HG03342 (cell line): ENCODE results near the gene UBE2V1.
A peak's percentile ranks its signal among the peaks of the same experiment; 100 is the strongest.
"Not testable (repeated sequence)": the region's sequence is repeated elsewhere in the genome, so short reads cannot be mapped to it uniquely, and the experiment has no call there.

Source experiments
- ATAC-seq: cut with Tn5 transposase; IDR thresholded peaks from one replicate; pipeline ENCODE4 v1.9.1; 2021; ENCODE audit warnings: mild to moderate bottlenecking, moderate library complexity; ENCODE audit not compliant: unreplicated experiment

Gene UBE2V1

DNA sequence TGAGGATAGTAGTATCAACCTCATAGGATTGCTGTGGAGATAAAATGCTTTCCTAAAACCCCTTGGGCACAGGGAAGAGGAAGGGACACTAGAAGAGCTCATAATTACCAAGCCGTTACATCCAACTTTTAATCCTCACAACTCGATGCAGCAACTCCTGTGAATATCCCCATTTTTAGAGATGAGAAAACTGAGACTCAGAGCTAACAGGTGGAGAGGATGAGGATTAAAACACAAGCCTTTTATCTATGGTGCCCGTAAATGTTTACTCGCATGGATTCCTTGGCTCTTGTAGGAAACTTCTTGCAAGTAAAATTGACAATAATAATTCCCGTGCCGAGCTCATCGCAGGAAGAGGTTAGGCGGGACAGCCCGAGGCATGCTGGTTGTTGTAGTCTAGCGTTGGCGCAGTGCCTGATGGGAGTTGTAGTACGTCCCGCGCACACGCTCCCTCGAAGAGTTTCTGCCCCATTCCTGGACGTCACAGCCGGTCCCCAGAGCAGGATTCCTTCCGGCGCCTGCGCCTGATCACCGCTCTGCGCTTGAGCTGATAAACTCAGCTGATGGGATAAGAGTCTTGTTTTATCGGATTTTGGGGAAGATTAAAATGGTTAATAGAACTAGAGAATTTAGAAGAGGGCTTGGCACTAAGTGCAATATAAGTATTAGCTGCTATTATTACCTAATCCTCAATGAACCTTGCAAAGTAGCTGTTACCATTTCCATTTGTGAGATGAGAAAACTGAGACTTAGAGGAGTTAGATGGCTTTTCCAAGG is 2.8 kb upstream of the UBE2V1 start:
- peak; percentile 81 for ATAC-seq

DNA sequence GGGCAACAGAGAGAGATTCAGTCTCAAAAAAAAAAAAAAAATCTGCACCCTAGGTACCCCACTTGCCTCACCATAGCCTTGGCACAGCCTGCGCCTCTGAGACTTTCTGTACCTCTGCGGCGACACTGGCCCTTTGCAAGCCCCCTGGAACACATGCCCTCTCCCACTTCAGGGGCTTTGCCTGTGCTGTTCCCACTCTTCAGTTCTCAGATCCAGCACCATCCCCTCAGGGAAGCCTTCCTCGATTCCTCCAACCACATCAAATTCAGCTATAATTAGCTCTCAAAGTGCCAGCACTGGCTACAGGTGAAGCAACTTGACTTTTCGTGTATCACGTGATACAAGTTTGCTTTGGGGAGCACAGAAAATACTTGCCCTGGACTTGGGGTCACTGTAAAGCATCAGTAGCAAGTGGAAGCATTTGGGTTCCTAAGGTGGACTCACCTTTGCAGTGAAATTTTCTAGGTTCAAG is 2.1 kb upstream of the UBE2V1 start:
- no peak for ATAC-seq

DNA sequence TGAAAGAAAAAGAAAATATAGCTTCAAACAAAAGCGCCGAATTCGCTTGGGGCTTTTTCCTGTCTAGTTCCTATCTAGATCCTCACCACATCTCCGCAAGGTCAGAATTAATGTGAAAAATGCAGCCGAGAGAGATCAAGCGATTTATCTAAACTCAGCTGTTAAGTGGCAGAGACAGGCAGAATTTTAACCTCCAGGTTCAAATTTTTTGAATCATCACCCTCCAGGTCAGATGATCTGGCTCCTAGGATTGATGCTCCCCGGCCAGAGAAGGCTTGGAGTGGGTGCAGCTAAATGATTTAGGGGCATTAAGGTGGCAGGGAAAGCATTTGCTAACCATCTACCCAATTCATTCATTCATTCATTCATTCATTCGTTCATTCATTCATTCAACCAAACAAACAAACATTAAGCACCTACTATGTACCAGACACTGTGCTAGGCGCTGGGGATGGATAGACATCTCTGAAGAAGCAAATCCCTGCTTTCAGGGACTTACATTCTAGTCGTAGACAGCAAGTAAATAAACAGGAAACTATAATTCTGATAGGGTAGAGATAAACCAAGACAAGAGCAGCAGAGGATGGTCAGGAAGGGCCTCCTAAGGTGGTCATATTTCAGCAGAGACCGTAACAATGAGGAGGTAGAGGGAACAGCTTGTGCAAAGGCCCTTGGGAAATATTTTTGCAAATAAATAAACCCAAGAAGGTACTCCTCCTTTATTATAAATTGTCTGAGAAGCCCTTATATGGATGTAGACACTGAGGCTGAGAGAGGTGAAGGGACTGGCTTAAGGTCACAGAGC is 672 bp upstream of the UBE2V1 start:
- no peak for ATAC-seq

DNA sequence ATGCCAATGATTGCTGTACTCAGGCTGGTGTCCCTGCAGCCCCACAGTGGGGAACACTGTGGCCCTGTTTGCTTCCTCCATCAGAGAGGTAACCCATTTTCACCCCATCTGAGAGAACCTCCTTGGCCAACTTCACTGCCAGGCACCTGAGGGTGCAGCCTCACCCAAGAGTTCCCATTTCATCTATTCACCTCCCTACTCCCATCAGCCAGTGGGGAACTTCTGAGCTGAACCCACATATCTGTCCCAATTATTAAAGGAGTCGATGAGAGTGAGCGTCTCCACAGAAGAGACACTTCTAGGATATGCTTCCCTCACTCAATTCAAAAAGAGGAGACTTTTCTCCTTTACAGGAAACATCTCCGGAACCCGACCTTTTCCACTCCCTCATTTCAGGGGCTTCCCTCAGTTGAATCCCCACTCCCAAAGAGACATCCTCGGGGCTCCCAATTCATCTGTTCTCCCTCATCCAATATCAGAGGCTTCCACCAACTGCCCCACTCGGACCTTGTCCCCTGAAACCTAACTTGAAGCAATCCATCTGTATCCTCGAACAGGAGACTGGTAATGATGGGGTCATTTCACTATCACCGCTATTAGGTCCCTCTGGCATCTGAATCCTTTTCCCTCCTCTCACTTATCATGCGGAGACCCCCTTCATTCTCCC is 988 bp downstream of the UBE2V1 start:
- ATAC-seq = no peak

DNA sequence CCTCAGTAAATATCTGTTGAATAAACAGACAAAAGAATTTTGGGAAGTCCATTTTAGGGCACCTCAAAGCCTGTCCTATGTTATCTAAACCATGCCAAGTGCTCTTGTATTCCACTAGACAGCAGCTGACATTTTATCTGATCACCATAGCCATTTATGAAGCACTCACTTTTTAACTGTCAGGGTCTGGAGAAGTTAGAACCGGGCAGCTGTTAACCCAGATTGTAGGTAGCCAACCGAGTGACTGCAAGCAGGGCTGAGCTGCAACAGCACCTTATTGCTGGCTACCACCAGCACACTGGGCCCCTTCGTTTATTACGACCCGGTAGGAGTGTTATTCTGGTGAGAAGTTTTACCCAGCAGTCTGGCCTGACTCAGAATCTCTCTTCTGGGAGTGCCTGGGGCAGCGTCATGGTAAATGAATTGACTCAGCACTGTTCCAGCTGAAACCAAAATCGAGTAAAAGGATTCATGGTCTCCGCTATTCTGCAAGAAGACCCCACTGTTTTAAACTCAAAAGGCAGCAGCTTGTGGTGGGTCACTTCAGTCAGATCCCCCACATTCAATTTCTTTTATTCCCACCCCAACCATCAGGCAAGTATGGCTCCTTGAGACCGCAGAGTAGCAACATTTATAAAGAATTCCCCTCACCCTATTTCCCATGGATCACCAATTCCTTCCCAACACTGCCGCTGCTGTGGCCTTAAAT is 1.7 kb downstream of the UBE2V1 start:
- no peak for ATAC-seq

DNA sequence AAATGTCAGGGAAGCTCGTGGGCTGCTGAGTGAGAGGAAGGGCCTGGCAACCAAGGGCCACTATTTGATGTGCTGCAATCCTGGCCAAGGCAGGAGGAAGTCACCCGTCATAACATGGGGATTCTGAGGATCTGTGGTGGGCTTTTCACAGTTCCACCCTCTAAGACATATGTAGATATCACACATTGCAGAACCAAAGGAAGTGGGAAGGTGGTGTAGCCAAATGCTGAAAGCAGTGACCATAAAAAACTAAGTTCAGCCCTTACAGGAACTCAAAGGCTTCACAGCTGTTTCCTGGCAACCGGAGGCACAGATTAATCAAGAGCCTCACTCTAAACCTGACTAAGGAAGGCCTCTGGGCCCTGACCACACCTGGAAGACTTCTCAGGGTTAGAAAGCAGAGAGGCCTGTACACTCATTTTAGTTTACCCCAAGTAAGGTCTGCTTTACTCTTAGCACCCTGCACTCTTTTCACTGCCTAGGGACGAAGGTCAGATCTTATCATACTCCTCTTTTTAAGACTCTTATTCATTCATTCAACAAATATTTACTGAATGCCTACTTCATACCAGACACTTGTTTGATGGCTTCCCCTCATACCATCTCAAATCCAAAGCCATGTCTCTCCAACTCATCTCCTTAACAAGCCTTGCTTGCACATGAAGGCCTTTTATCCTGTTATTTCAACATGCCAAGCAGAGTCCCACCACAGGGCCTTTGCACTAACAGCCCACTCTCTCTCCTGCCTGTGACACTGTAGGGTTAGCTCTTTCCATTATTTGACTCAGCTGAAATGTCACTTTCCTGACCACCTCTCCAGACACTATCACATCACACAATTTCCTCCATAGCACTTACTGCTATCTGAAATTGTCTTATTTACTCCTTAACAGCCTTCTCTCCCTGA is 2.6 kb downstream of the UBE2V1 start:
- peak; percentile 53 for ATAC-seq

DNA sequence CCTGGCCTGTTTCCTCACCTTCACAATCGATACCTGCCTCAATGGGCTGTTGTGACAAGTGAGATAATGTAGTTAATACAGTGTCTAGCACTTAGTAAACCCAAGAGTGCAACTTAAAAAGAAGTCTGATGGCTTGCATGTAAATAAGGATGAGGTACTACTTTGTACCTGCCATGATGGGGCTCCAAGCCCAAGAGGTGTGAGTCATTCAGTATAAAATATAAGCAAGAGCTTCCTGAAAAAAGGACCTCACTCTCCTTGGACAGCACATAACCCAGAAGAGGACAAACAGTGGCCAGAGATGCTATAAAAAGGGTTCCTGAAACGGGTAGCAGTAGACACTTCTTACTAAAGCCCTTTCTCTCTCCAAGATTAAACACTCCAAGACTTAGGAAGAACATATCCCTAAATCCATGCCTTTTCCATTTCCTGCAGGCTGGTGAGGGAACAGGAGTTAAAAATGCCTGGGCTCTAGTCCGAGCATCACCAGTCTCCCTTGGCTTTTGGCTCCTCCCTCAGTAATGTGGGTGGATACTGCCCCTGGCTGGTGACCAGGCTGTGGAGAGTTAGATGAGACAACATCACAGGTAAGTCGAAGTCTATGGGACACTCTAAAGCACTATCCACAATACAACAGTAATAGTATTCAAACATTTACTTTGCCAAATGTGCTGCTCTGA is 4.3 kb downstream of the UBE2V1 start:
- no peak for ATAC-seq

DNA sequence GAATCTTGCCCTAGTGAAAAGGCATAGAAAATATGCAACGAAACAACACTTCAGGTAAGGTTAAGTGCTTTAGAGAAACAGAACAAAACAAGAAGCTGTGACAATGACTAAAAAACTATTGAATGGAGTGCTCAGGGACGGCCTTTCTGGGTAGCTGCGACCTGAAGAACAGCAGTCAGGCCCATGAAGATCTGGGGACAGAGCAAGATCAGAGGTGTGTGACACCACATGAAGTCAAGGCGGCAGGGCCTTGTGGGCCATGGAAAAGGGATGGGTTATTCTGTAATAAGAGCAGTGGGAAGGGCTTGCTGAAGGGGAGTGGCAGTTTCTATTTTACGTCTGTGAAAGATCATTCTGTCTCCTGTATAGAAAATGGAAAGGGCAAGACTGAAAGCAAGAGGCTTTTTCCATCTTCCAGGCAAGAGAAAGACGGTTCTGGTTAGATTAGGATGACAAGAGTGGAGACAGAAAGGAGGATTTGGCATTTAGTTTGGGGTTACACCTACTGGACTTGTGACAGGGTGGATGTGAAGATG is 5.1 kb downstream of the UBE2V1 start:
- no peak for ATAC-seq

DNA sequence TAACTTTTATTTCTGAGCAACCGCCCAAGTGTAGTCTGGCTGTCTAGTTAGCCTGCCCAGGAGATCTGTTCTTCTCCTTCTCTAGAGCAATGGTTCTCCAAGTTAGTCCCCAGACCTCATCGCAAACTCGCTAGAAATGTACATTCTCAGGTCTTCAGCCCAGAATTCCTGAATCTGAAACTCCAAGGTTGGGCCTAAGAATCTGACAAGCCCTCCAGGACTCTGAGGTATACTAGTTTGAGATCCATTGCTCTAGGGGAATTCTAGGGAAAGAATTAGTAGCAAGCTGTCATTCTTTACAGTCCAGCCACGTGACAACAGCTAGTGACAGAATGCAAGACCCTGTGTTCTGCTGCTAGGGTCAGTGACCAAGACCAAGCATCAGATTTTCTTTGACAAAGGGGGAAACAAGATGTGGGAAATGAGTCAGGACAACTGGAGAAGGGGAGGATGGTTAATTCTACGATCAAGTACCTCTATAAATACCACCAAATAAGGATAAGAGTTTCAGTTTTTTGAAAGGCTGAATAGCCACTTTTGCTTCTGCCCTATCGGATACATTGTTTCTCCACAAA is 5.8 kb downstream of the UBE2V1 start:
- no peak for ATAC-seq

DNA sequence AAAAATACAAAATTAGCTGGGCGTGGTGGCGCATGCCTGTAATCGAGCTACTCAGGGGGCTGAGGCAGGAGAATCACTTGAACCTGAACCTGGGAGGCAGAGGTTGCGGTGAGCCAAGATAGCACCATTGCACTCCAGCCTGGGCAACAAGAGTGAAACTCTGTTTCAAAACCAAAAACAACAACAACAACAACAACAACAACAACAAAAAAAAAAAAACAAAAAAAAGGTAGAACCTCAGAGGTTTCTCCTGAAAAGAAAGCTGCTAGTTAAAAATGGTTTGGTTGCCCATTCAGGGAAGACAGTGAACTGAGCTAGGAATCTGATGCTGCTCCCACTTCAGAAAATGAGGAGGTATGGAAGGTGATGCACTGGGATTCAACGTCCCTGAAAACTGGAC is 6.3 kb downstream of the UBE2V1 start:
- ATAC-seq = not testable (repeated sequence)

DNA sequence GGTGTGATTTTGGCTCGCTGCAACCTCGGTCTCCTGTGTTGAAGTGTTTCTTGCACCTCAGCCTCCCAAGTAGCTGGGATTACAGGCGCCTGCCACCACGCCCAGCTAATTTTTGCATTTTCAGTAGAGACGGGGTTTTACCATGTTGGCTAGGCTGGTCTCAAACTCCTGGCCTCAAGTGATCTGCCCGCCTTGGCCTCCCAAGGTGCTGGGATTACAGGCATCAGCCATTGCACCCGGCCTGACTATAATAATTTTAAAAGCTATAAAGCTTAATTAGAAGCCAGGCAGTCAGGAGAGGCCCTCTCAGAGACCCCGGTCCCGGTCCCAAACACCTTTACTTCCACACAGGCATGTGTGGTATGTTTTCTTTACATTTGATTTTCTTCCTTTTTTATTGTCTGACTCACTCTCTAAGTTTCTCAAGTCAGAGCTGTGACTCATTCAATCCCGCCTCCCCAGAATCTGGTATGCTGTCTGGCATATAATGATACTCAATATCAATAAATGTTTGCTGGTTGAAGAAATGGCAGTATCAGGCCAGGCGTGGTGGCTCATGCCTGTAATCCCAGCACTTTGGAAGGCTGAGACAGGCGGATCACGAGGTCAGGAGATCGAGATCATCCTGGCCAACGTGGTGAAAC is 9.4 kb downstream of the UBE2V1 start:
- not testable (repeated sequence) for ATAC-seq

DNA sequence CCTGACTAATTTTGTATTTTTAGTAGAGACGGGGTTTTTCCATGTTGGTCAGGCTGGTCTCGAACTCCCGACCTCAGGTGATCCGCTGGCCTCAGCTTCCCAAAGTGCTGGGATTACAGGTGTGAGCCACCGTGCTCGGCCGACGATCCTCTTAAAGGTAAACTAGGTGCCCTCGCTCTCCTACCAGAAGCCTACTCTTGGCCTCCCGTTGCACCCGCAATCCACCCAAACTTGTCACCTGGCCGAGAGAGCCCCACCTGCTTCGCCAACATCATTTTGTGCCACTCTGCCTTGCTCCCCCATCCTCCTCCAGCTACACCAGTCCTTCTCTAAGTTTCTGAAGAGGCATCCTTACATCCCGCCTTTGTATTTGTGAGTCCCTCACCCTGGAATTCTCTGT is 10.4 kb downstream of the UBE2V1 start:
- not testable (repeated sequence) for ATAC-seq

DNA sequence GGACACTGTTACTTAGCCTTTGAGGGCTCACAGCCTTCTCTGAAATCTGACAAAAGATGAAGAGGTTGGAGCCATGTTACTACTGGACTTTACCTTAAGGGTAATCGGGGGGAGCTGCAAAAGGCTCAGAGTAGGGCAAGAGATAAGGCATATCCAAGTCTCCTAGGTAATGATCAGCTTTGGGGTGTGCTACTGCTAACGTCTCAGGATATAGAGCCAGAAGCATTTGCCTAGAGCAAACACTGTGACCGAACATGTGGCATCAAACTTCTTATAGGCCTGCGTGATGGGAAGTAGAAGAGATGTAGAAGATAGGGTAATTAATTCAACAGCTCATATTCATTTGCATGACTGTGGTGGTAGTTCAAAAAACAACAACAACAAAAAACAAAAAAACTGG is 11.1 kb downstream of the UBE2V1 start:
- no peak for ATAC-seq

DNA sequence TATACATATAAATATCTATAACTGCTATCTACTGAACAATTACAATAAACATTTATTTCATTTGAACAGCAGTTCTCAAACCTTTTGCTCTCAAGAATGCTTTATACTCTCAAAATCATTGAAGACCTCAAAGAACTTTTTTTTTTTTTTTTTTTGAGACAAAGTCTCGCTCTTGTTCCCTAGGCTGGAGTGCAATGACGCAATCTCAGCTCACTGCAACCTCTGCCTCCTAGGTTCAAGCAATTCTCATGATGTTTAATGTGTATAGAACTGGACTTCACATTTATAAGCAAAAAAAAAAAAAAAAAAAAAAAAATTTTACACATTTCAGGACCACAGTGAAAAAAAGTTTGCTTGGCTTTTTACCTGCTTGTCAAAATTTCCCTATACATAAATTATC is 11.7 kb downstream of the UBE2V1 start:
- ATAC-seq = no peak

DNA sequence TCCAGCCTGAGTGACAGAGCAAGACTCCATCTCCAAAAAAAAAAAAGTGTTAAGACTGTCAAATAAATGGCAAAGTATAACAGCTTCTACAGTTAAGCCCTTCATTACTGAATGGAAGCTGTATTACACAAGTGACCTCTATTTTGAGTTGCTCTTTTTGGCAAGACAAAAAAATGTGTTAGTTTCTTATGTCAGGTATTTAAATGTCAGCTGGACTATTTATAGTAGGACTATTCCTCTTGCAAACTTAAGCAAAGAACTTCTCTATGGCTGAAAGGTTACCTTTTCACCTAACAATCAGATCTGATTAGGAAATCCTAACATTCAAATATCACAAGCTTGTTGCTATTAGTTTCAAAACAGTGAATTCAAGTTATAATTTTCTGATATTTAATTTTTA is 12.4 kb downstream of the UBE2V1 start:
- ATAC-seq = no peak

DNA sequence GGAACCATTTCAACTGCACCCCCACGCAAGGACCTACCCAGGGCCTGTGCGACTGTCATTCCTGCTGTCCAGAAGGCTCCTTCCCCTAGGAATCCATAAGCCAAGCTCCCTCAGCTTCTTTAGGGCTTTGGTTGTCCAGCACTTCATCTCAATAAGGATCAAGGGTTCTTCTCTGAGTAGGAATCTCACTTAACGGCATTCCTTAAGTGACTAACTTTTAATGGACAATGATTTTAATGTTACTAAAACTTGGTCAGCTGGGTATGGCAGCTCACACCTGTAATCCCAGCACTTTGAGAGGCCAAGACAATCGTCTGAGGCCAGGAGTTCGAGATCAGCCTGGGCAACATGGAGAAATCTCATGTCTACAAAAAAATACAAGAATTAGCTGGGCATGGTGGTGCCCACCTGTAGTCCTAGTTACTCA is 13.4 kb downstream of the UBE2V1 start:
- no peak for ATAC-seq

DNA sequence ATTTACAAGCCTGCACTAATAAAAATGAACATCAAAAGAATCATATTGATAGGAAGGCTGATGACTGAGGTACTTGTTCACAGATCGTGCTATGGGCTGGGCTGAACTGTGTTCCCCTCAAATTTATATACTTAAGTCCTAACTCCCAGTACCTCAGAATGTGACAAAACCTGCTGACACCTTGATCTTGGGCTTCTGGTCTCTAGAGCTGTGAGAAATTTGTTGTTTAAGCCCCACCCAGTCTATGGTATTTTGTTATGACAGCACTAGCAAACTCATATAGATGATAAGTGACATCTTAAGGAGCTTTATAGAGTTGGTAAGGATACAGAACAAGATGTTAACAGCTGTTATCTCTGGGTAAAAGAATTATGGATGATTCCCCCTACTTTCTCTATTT is 13.8 kb downstream of the UBE2V1 start:
- no peak for ATAC-seq

DNA sequence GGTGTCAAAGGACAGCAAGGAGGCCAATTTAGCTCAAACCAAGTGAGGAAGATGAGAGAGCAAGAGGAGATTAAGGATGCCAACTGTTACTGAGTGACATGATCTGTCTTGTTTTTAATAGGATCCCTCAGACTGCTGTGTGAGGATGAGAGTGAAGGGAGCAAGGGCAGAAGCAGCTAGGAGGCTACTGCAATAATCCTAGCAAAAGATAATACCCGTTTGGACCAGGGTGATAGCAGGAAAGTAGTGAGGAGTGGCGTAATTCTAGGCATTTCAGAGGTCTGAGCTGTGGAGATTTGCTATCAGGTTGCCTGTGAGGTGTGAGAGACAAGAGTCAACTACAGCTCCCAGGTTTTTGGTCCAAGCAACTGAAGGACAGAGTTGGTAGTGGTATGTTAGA is 14.7 kb downstream of the UBE2V1 start:
- no peak for ATAC-seq
